GM18517 (cell line): ENCODE results near the gene MLPH.

Source experiments
- ATAC-seq: cut with Tn5 transposase; IDR thresholded peaks from one replicate; pipeline ENCODE4 v1.9.1; 2021; ENCODE audit warnings: mild to moderate bottlenecking, moderate library complexity; ENCODE audit not compliant: unreplicated experiment

MLPH gene, protein sequence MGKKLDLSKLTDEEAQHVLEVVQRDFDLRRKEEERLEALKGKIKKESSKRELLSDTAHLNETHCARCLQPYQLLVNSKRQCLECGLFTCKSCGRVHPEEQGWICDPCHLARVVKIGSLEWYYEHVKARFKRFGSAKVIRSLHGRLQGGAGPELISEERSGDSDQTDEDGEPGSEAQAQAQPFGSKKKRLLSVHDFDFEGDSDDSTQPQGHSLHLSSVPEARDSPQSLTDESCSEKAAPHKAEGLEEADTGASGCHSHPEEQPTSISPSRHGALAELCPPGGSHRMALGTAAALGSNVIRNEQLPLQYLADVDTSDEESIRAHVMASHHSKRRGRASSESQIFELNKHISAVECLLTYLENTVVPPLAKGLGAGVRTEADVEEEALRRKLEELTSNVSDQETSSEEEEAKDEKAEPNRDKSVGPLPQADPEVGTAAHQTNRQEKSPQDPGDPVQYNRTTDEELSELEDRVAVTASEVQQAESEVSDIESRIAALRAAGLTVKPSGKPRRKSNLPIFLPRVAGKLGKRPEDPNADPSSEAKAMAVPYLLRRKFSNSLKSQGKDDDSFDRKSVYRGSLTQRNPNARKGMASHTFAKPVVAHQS

GRCh38 chr2:237486819-237487448, at the start of gene MLPH:
TSS of gene MLPH (plus strand) at chr2:237487251. CDS start at chr2:237493427, 6,176 bp downstream.
- ATAC-seq = no peak

DNA sequence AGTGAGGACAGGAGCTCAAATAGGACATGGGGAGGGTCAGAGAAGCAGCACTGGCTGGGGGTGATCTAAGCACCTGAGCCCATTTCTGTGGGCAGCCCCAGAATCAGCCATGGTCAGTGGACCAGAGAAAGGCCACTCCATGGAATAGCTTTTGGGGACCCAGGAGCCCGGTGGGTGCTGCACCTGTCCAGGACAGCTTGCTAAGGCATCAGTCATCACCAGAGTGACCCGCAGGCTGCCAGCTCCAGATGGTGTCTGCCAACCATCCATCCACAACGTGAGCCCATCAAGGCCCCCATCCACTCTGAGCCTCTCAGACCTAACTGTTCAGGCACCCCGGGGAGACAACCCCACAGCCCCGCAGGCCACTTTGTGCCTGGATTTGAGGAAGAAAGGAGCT, 49.5 kb upstream of the MLPH start:
- ATAC-seq = no peak

DNA sequence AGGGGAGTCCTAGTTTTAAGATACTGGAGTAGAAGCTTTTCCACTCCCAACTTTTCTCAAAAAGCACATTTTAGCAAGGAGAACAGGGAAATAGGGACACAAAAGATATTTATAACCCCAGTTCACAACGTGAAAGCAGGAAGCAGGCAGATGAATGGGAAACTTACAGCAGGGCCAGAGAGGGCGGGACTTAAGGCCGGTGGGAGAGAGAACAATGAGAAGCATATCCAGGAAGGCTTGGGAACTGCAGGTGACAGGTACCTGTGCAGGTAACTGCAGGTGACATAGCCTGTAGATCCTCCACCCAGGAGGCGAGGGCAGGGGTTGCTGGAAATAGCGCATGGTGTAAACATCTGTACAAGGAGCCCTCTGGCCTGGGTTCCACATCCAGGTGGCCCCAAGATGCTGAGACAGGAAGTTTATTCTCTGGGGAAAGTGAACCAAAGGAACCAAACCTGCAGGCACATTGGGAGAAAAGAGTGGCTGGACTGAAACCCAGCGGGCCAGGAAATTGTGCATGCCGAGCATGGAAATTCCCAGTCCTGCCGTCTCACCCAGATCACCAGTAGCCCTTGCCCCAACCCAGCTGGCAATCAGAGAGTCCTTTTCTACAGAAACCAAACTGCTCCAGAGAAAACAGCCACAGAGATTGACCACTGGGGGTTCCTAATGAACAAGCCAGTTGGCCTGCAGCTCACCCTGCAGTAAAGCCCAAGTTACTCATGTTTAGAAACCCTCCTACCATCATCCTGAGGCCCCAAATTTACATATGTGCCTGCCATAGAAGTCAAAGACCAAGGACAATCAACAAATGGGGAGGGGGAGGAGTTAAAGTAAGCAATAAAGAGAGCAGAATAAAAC, 48.7 kb upstream of the MLPH start:
- no peak for ATAC-seq

GRCh38 chr2:237440819-237441281, 46.2 kb upstream of the MLPH start:
- ATAC-seq = no peak

DNA sequence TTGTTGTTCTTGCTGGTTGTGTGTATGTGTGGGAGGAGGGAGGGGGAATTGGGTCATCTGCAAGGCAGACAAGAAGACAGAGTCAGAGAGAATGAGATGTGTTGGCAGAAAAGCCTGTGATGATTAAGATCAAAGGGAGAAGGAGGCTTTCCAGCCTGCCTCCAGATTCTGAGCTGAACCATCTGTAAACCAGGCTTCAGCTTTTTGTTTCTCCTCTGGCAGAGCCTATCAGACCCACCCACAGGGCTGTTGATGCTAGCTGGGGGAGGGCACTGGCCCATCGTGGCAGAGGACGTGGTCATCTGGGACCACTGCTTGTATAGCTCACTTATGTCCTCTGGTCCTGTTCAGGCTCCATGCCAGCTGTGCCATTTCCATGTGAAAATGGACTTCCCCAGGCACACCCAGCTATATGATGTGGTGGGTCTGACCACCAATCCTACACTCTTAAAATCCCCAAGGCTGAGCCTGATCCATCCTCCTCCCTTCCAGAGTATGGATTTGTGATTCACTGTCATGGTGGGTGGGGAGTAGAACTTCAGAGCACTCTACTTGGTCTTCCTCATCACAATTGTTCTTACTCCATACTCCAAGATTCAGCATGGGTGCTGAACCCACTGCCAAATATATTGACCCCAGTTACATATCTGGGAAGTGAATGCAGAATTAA, 45.3 kb upstream of the MLPH start:
- no peak for ATAC-seq

DNA sequence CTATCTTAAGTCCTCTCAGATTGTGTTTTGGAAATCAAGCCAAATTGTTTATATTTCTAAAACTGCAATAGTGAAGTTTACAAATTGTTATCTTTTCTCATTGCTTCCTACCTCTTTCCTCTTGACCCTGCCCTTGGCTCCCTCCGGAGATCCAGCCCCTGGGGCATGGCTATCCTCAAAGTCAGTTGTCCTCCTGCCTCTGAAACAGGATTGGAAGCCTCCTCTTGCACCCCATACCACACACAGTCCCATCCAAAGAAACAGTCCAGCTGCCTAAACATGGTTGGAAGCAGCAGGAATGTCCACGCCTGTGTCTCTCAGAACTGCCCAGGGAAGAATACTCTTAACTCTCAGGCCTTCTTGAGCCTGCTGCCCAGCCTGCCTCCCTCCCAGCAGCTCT, 43.0 kb upstream of the MLPH start:
- no peak for ATAC-seq

DNA sequence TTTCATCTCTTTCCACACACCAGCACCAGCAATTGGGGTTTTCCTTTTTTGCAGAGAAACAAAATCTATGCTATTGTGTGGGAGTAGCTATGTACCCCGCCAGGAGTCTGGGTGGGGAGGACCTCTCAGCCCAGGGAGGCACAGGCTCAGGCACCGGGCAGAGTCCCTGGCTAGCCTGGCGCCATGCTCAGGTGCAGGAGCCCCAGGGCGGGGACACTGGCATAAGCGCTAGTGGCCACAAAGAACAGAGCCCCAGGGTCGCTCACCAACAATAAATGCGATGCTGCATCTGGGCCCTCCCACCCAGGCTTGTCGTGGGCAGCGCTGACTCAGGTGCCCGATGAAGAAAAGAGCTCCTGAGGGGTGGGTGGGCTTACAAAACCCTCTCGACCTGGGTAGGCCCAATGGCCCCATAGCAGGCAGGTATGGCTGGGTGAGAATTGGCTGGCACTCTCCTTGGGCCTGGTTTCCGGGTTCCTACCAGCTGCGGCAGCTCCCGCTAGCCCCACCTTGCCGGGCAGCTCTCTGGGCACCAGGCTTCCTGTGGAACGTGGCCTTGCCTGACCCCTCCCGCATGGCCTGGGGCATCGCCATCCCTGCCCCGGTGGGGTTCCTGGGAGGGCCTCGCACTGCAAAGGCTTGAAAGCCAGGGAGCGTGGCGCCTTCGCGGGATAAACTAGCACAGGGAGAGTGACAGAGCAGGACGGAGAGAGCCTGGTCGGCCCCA, 41.3 kb upstream of the MLPH start:
- ATAC-seq = no peak

GRCh38 chr2:237446338-237446665, 40.7 kb upstream of the MLPH start:
- ATAC-seq = no peak

DNA sequence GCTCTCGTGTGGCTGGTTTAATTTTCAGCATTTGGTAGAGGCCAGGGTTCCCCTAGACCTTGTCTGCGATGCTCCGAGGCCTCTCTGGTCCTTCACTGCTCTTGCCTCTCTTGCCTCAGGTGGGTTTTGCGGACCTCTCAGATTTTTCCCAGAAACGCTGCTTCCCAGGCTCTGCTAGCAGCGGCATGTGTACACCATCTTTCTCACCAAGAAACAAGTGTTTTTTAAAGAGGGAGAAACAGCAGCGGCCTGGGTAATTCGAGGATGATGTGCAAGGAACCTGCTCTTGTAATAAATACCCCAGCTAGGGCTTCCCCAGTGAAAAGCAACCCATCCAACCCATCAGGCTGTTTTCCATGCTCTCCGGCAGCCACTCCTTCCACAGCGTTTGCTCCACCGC, 39.6 kb upstream of the MLPH start:
- no peak for ATAC-seq

GRCh38 chr2:237448171-237448570, 38.9 kb upstream of the MLPH start:
- ATAC-seq = no peak

DNA sequence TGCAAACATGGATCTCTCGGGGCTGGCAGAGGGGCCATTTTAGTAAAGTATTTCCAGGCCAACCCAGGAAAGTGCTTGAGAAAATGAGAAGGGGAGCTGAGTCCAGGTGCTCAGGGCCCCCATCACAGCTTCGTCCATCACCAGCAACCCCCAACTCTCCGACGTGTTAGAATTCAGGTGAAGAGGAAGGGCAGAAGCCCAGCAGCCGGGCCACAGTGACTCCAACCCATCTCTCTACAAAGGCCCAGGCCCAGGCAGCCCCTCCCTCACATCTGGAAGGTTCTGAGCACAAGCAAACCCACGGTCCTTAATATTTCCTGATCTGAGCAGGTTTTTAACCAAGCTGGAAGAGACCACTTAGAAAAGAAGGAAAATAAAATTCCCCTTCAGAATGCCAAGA, 38.4 kb upstream of the MLPH start:
- no peak for ATAC-seq

GRCh38 chr2:237449193-237449881, 37.7 kb upstream of the MLPH start:
- no peak for ATAC-seq

GRCh38 chr2:237450108-237450507, 36.9 kb upstream of the MLPH start:
- ATAC-seq = no peak

GRCh38 chr2:237450583-237450982, 36.5 kb upstream of the MLPH start:
- ATAC-seq = no peak

DNA sequence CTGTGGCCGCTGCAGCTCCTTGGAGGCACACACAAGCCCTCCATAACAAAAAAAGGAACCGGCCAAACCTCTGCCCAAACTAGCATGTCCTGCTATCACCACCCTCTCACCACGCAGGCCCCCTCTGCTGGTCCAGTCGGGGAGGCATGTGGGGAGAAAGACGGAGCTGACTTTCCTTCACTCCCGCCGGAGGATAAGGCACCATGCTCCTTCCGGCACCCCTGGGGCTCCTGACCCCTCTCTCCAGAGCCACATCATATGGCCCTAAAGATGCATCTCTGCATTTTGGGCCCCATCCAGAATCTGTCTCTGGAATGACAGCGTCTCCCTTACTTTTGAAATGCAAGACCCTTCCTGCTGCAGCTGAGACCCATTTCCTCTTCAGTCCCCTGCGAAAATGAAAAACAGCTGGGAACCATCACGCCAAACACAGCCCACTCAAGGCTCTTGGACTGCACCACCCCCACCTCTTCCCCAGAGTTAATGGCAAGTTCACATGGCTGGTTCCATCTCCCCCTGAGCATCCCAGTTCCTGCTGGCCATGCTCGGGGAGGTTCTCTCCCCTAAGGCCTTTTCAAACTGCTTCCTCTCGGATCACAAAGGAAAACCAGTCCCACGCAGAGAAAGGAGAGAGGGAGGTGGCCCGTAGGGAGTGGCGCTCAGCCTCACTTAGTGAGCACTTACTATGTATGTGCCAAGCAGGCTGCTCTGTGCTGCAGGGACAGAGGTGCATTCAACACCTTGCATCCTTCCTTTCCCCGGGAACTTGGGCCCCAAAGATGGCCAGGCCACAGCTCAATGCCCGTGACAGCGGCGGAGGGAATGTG, 35.2 kb upstream of the MLPH start:
- ATAC-seq = no peak

DNA sequence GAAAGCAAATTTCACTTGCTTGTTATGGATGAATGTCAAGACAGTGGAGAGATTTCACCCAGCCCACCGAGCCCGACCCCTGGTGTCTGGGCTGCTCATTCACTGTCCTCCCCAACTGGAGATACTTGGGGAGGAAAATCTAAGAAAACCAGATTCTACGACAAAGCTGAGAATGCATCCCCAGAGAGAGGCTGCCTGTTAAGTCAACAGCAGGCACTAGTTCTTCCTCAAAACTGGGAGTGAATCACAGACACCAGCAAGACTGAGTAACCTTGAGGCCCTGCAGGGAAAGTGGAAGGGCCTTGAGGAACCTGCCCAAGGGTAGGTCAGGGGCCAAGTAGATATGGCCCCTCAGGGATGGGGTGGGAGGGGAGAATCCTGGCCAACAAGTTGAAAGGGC, 34.2 kb upstream of the MLPH start:
- ATAC-seq = no peak

GRCh38 chr2:237453671-237454070, 33.4 kb upstream of the MLPH start:
- ATAC-seq = no peak

GRCh38 chr2:237455764-237456163, 31.3 kb upstream of the MLPH start:
- ATAC-seq = no peak
